IgD-negative memory B cell (primary cell): Measurements from ENCODE around the gene ADGRD1. TPM values are rescaled to one million over a fixed set of nuclear protein-coding genes. Genes with fewer than 3 reads are reported as not detected.

Experiments used
- H3K27ac Mint-ChIP-seq, 3 donors: one replicate each; pipeline ENCODE4 v1.8.0; 2020 to 2022; ENCODE audit warnings: mild to moderate bottlenecking in 3 of 3, mixed read lengths in 3 of 3, moderate library complexity in 1 of 3
- H3K27me3 Mint-ChIP-seq: one replicate; pipeline ENCODE4 v1.8.0; 2021; ENCODE audit warnings: mixed read lengths
- H3K36me3 Mint-ChIP-seq: one replicate; pipeline ENCODE4 v1.8.0; 2020; ENCODE audit warnings: mild to moderate bottlenecking, mixed read lengths
- H3K4me1 Mint-ChIP-seq, 3 donors: one replicate each; pipeline ENCODE4 v1.8.0; 2020 to 2022; ENCODE audit warnings: mixed read lengths in 3 of 3, mild to moderate bottlenecking in 1 of 3
- H3K4me3 Mint-ChIP-seq, 4 donors: one replicate each; pipeline ENCODE4 v1.8.0; 2020 to 2022; ENCODE audit warnings: mild to moderate bottlenecking in 4 of 4, mixed read lengths in 4 of 4, moderate library complexity in 3 of 4
- H3K9me3 Mint-ChIP-seq, 3 donors: one replicate each; pipeline ENCODE4 v1.8.0; 2020 to 2021; ENCODE audit warnings: mixed read lengths in 3 of 3, mild to moderate bottlenecking in 1 of 3
- polyA plus RNA-seq: library from polyadenylated mRNA; unstranded; fragments of 300-500 nt; fragmentation: Illumina TruSeq; gene quantifications from one replicate; pipeline ENCODE4 v1.2.3, GENCODE V29; 2021

ADGRD1 gene
- polyA plus RNA-seq, 1 donor from 2014 or later: 0.50 TPM

- H3K4me3 Mint-ChIP-seq: no peak overlapping the region
- H3K27me3 Mint-ChIP-seq: peaks cover 21% of the 10 kb centered on the region
- H3K9me3 Mint-ChIP-seq: peaks cover 0 to 5% (median 0%) of the 10 kb centered on the region in 3 donors
- H3K4me1 Mint-ChIP-seq: peaks cover 9 to 13% (median 13%) of the 10 kb centered on the region in 3 donors
- no peaks in the 10 kb centered on the region for H3K36me3 Mint-ChIP-seq
- no peak overlapping the region for H3K27ac Mint-ChIP-seq
Measured at GRCh38 chr12:130966443-130967030, 12.8 kb downstream of the ADGRD1 start.

GRCh38 chr12:130967636-130968035, 13.9 kb downstream of the ADGRD1 start:
- H3K9me3 Mint-ChIP-seq: peaks cover 0 to 5% (median 0%) of the 10 kb centered on the region in 3 donors
- peaks cover 11 to 15% (median 13%) of the 10 kb centered on the region in 3 donors for H3K4me1 Mint-ChIP-seq
- H3K36me3 Mint-ChIP-seq: no peaks in the 10 kb centered on the region
- H3K27ac Mint-ChIP-seq: no peak overlapping the region
- H3K4me3 Mint-ChIP-seq: no peak overlapping the region
- peaks cover 23% of the 10 kb centered on the region for H3K27me3 Mint-ChIP-seq

DNA sequence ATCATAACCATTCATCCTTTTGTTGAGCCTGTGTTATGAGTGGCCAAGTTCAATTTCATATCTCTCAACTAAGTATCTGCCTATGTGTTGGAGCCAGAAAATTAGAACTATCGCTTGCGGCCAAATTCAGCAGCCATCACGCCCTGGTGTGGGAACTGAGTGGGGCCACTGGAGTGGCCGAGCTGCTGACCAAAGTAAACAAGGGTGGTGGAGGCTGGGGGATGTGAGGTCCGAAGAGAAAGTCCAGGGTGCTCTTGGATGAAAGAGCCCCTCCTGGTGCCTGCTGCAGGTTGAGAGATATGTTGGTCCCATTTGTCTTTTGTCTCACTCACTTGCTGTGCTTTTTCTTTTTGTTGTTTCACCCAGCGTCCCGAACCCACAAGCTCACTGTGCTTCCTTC, 14.9 kb downstream of the ADGRD1 start:
- Mint-ChIP-seq H3K27ac (no peak overlapping the region), H3K4me3 (no peak overlapping the region), H3K27me3 (peaks cover 30% of the 10 kb centered on the region), H3K4me1 (peaks cover 11 to 15% (median 13%) of the 10 kb centered on the region in 3 donors), H3K9me3 (peaks cover 0 to 5% (median 0%) of the 10 kb centered on the region in 3 donors), H3K36me3 (no peaks in the 10 kb centered on the region)

- peak overlapping the region in 1 of 4 donors; percentile 73 for H3K4me3 Mint-ChIP-seq
Measured at GRCh38 chr12:130969223-130969622, 15.5 kb downstream of the ADGRD1 start.

DNA sequence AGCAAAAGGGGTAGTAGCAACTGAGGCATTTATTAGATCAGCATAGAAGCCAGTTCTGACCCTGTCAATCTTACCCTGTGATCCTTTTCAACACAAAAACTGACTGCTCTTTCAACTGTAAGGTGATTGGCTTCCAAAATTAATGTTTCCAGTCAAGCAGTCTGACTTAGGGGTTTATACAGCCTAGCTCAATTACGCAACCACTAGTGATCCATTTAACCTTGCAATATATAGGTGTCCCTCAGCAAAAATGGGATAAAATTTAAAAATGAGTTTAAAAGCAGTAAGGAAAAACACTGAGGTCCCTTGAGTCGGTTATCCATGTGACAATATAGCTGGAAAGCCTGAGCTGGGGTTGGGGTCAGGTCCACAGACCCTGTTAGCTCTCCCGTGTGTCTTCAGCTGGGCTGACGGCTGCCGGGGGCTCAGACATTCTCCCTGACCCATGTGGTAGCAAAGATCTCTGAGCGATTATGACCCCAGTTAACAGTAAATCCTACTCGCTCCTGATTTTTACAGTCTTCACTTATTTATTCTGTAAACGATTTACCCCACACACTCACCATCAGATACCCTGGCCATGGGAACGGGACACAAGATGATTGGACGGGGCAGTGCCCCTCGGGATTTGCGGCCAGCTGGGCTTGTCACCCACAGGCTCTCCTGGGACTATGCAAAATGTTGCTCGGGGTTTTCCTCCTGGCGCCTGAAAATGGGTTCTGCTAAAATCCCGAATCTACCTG, 16.6 kb downstream of the ADGRD1 start:
- Mint-ChIP-seq H3K27ac (peak overlapping the region in 1 of 3 donors; percentile 6), H3K27me3 (peaks cover 31% of the 10 kb centered on the region), H3K4me3 (peak overlapping the region in 2 of 4 donors; percentile 65 to 88), H3K4me1 (peaks cover 11 to 15% (median 13%) of the 10 kb centered on the region in 3 donors), H3K9me3 (peaks cover 0 to 3% (median 0%) of the 10 kb centered on the region in 3 donors), H3K36me3 (no peaks in the 10 kb centered on the region)

More at GRCh38 chr12:130969223-130969622, 15.5 kb downstream of the ADGRD1 start:
- Mint-ChIP-seq H3K27me3 (peaks cover 31% of the 10 kb centered on the region), H3K9me3 (peaks cover 0 to 5% (median 0%) of the 10 kb centered on the region in 3 donors), H3K4me1 (peaks cover 11 to 15% (median 13%) of the 10 kb centered on the region in 3 donors), H3K27ac (no peak overlapping the region), H3K36me3 (no peaks in the 10 kb centered on the region)

- Mint-ChIP-seq H3K4me1 (peaks cover 11 to 15% (median 13%) of the 10 kb centered on the region in 3 donors), H3K27ac (peak overlapping the region in 1 of 3 donors; percentile 6), H3K4me3 (peak overlapping the region in 1 of 4 donors; percentile 88), H3K27me3 (peaks cover 31% of the 10 kb centered on the region), H3K36me3 (no peaks in the 10 kb centered on the region), H3K9me3 (peaks cover 0 to 3% (median 0%) of the 10 kb centered on the region in 3 donors)
Measured at GRCh38 chr12:130970908-130971233, 17.2 kb downstream of the ADGRD1 start.

GRCh38 chr12:130971925-130972585, 18.3 kb downstream of the ADGRD1 start:
- Mint-ChIP-seq H3K4me3 (peak overlapping the region in 1 of 4 donors; percentile 18), H3K9me3 (peaks cover 0 to 3% (median 0%) of the 10 kb centered on the region in 3 donors), H3K36me3 (no peaks in the 10 kb centered on the region)

DNA sequence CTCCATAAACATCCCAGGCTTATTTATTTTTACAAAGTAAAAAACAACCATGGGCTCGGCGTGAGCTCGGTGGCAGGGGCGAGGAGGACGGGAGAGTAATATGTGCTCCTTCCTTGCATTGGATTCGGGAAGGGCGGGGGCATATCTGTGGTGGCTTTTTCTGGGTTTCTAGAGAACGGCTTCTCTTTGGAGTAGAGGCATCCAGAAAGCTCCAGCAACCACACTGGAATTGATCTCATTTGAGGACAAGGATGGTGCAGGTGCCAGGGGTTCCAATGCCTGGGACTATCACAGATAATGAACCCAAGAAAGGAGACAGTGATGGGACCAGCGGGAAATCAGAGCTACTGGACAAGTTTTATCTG, 18.9 kb downstream of the ADGRD1 start:
- Mint-ChIP-seq H3K9me3 (peaks cover 0 to 3% (median 0%) of the 10 kb centered on the region in 3 donors), H3K4me3 (no peak overlapping the region), H3K27ac (no peak overlapping the region), H3K36me3 (no peaks in the 10 kb centered on the region), H3K4me1 (peaks cover 11 to 15% (median 13%) of the 10 kb centered on the region in 3 donors), H3K27me3 (peaks cover 29% of the 10 kb centered on the region)

More at GRCh38 chr12:130971925-130972585, 18.3 kb downstream of the ADGRD1 start:
- H3K27me3 Mint-ChIP-seq: peaks cover 31% of the 10 kb centered on the region
- peaks cover 11 to 15% (median 13%) of the 10 kb centered on the region in 3 donors for H3K4me1 Mint-ChIP-seq
- H3K27ac Mint-ChIP-seq: no peak overlapping the region

GRCh38 chr12:130973109-130973508, 19.4 kb downstream of the ADGRD1 start:
- Mint-ChIP-seq H3K27ac (no peak overlapping the region), H3K4me3 (no peak overlapping the region), H3K36me3 (no peaks in the 10 kb centered on the region)

GRCh38 chr12:130973906-130974305, 20.2 kb downstream of the ADGRD1 start:
- H3K4me3 Mint-ChIP-seq: no peak overlapping the region
- peaks cover 25% of the 10 kb centered on the region for H3K27me3 Mint-ChIP-seq
- H3K36me3 Mint-ChIP-seq: no peaks in the 10 kb centered on the region
- H3K4me1 Mint-ChIP-seq: peaks cover 10 to 13% (median 13%) of the 10 kb centered on the region in 3 donors
- peaks cover 0 to 1% (median 0%) of the 10 kb centered on the region in 3 donors for H3K9me3 Mint-ChIP-seq
- H3K27ac Mint-ChIP-seq: no peak overlapping the region

More at GRCh38 chr12:130973109-130973508, 19.4 kb downstream of the ADGRD1 start:
- Mint-ChIP-seq H3K9me3 (peaks cover 0 to 3% (median 0%) of the 10 kb centered on the region in 3 donors), H3K27me3 (peaks cover 27% of the 10 kb centered on the region), H3K4me1 (peaks cover 11 to 15% (median 13%) of the 10 kb centered on the region in 3 donors)

- H3K27ac Mint-ChIP-seq: no peak overlapping the region
- H3K4me3 Mint-ChIP-seq: no peak overlapping the region
- H3K9me3 Mint-ChIP-seq: no peaks in the 10 kb centered on the region
- H3K27me3 Mint-ChIP-seq: peaks cover 23% of the 10 kb centered on the region
- no peaks in the 10 kb centered on the region for H3K36me3 Mint-ChIP-seq
- peaks cover 13 to 14% (median 14%) of the 10 kb centered on the region in 3 donors for H3K4me1 Mint-ChIP-seq
Measured at GRCh38 chr12:130975116-130975515, 21.4 kb downstream of the ADGRD1 start.

DNA sequence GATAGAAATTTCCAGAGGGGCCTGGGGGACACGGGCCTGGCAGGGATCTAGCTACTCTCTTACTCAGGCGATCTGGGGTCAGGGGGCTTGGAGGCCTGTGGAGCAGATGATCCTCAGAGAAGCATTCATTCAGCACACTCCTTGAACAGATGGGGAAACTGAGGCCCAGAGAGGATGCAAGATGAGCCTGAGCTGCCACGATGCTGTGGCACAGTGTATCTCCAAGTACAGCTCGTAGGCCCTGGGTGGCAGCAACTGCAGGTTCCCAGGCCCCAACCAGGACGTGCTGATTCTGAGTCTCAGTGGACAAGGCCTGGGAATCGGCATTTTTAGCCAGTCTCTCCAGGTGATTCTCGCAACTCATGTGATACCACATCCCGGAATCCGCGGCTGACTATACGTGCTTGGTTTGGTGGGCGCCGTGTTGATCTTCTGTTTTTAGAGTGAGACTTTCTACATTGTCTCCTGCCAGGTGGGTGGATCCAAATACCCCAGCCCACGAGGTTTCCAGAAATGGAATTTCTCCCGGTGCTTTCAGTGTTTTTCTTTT, 22.5 kb downstream of the ADGRD1 start:
- no peak overlapping the region for H3K27ac Mint-ChIP-seq
- peaks cover 15 to 18% (median 15%) of the 10 kb centered on the region in 3 donors for H3K4me1 Mint-ChIP-seq
- H3K36me3 Mint-ChIP-seq: no peaks in the 10 kb centered on the region
- H3K9me3 Mint-ChIP-seq: no peaks in the 10 kb centered on the region
- peaks cover 17% of the 10 kb centered on the region for H3K27me3 Mint-ChIP-seq
- H3K4me3 Mint-ChIP-seq: peak overlapping the region in 1 of 4 donors; percentile 55

GRCh38 chr12:130977046-130977742, 23.5 kb downstream of the ADGRD1 start:
- H3K27ac Mint-ChIP-seq: no peak overlapping the region
- H3K27me3 Mint-ChIP-seq: peaks cover 15% of the 10 kb centered on the region
- H3K9me3 Mint-ChIP-seq: no peaks in the 10 kb centered on the region
- no peak overlapping the region for H3K4me3 Mint-ChIP-seq
- no peaks in the 10 kb centered on the region for H3K36me3 Mint-ChIP-seq
- peaks cover 17 to 24% (median 20%) of the 10 kb centered on the region in 3 donors for H3K4me1 Mint-ChIP-seq

DNA sequence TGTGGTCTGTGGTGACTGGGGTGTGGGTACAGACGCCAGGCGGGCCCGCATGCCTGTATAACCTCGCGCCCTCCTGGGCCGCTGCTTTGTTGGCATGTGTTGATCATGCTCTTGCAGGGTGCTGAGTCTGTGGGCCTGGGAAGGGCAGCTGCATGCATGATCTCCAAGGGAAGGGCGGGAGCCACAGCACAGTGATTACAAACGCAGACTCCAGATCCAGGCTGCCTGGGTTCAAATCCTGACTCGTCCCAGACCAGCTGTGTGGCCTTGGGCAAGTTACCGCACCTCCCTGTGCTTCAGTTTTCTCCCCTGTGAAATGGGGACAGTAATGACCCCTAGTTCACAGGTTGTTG, 24.0 kb downstream of the ADGRD1 start:
- Mint-ChIP-seq H3K4me3 (no peak overlapping the region), H3K27ac (no peak overlapping the region), H3K4me1 (peaks cover 17 to 27% (median 23%) of the 10 kb centered on the region in 3 donors), H3K9me3 (no peaks in the 10 kb centered on the region), H3K27me3 (peaks cover 14% of the 10 kb centered on the region), H3K36me3 (no peaks in the 10 kb centered on the region)
